K562 (cell line): Measurements from ENCODE around the gene ACTN4. TPM values are rescaled to one million over a fixed set of nuclear protein-coding genes. Genes with fewer than 3 reads are reported as not detected.

ENCODE experiments used
- CREM ChIP-seq: IDR thresholded peaks from 2 replicates; pipeline ENCODE4 v1.6.1; 2014; ENCODE audit warnings: antibody characterized with exemption, low read depth
- EWSR1 ChIP-seq: fragments of 450-650 bp; IDR thresholded peaks from 2 replicates; pipeline ENCODE4 v1.6.1; 2018; ENCODE audit warnings: borderline replicate concordance, mild to moderate bottlenecking, low read depth, moderate library complexity; ENCODE audit not compliant: partially characterized antibody
- HNRNPLL ChIP-seq: fragments of 200-400 bp; formaldehyde crosslinking; IDR thresholded peaks from 2 replicates; pipeline ENCODE4 v1.6.1; 2017; ENCODE audit warnings: low read length, low read depth, mild to moderate bottlenecking; ENCODE audit not compliant: poor library complexity, severe bottlenecking
- NCOA2 ChIP-seq, 2 experiments: fragments of 450-650 bp; IDR thresholded peaks; 2 replicates each; pipeline ENCODE4 v1.6.1; 2018; ENCODE audit warnings: mild to moderate bottlenecking in 2 of 2, moderate library complexity in 1 of 2; ENCODE audit not compliant: partially characterized antibody in 2 of 2
- RAD21 ChIP-seq, 2 experiments: fragments of 250-450 bp in 1 of 2; fragments of 450-650 bp in 1 of 2; sonication (Bioruptor Pico) in 1 of 2; formaldehyde crosslinking in 1 of 2; IDR thresholded peaks in 1 of 2; conservative IDR thresholded peaks in 1 of 2; 2 replicates each; pipeline versions ENCODE4 v1.4.0 to v1.8.0; 2020 to 2022; ENCODE audit warnings: mild to moderate bottlenecking in 2 of 2, moderate library complexity in 1 of 2
- U2AF2 ChIP-seq: fragments of 200-400 bp; formaldehyde crosslinking; optimal IDR thresholded peaks from 2 replicates; pipeline ENCODE3; 2017; ENCODE audit warnings: low read depth, mild to moderate bottlenecking, low read length
- VEZF1 ChIP-seq: fragments of 200-800 bp; sonication (Bioruptor generic); IDR thresholded peaks from 2 replicates; pipeline ENCODE4 v1.6.1; 2017; ENCODE audit warnings: missing genetic modification characterization, missing compliant biosample characterization
- ZNF239 ChIP-seq: fragments of 250-450 bp; sonication (Bioruptor Pico); IDR thresholded peaks from 2 replicates; pipeline ENCODE4 v1.4.0; 2020; ENCODE audit warnings: mild to moderate bottlenecking
- ZNF583 ChIP-seq: fragments of 250-450 bp; sonication (Bioruptor Pico); IDR thresholded peaks from 2 replicates; pipeline ENCODE4 v1.4.0; 2020
- polyA plus RNA-seq, 8 experiments: library from polyadenylated mRNA; depleted of rRNA in 4 of 8; stranded (reverse) in 5 of 8; unstranded in 3 of 8; fragments of >200 nt; fragmentation: Nextera tagmentation in 2 of 8; fragmentation: Illumina TruSeq in 1 of 8; extraction: Ambion mirVana in 2 of 8; extraction: Trizol in 1 of 8; gene quantifications; 2 replicates each; pipeline versions ENCODE4 v1.2.1 to v1.2.3, GENCODE V29; 2011 to 2014; ENCODE audit warnings: inconsistent platforms in 1 of 8, missing spikeins in 1 of 8
- total RNA-seq, 7 experiments: library from RNA; depleted of rRNA in 6 of 7; stranded (reverse); fragments of >200 nt in 6 of 7; fragmentation: Illumina TruSeq in 2 of 7; extraction: Trizol in 2 of 7; gene quantifications; 2 replicates each; pipeline versions ENCODE4 v1.2.1 to v1.2.3, GENCODE V29; 2011 to 2021; ENCODE audit warnings: low replicate concordance in 1 of 7

The ACTN4 gene
- total and polyA plus RNA-seq, 9 of the 15 experiments (the other 6 are each of a cell fraction or from before 2014, with no cell fraction given): 3.1 to 385 (median 125) TPM

GRCh38 chr19:38648769-38649304 is 1.4 kb downstream of the ACTN4 start (continued):
- TF ChIP-seq VEZF1 (CRISPR knock-in tag) (0 out of 2 replicates have a peak, but pooled peaks have one; percentile 37), ZNF583 (CRISPR knock-in tag) (no peak), HNRNPLL (no peak), RAD21 (CRISPR knock-in tag; conservative IDR thresholded peaks at IDR 0.05 in 1 of 2, IDR thresholded peaks at IDR 0.05 in 1 of 2) (no peak), EWSR1 (no peak), NCOA2 (IDR thresholded peaks at IDR 0.05; ENCODE audit: partially characterized antibody in 2 of 2) (no peak), U2AF2 (no peak), CREM (no peak), ZNF239 (CRISPR knock-in tag) (no peak)
